T-cell (primary cell): ENCODE results near the gene OSBPL5. TPM values are rescaled to one million over a fixed set of nuclear protein-coding genes. Genes with fewer than 3 reads are reported as not detected.

ENCODE experiments used
- ATAC-seq, 4 experiments: fragments of 200-7000 bp in 3 of 4; fragments of 150-1000 bp in 1 of 4; cut with Tn5 transposase; replicated peaks in 1 of 4; 1 replicate in 3 of 4; 2 replicates in 1 of 4; pipeline ENCODE4 v1.10.0; 2021; ENCODE audit warnings: moderate library complexity in 3 of 4, mild to moderate bottlenecking in 2 of 4, moderate number of reproducible peaks in 1 of 4
- CTCF ChIA-PET, 2 donors: fragments of 300-600 bp; sonication (Branson Sonifier 250); formaldehyde crosslinking; loops; one replicate each; lab custom pipeline; 2022; ENCODE audit warnings: antibody characterized with exemption in 2 of 2; lab: Charles Lee
- POLR2A ChIA-PET, 2 donors: fragments of 300-600 bp; sonication (Branson Sonifier 250); formaldehyde crosslinking; loops; one replicate each; lab custom pipeline; 2022; ENCODE audit warnings: antibody characterized with exemption in 2 of 2; lab: Charles Lee
- DNase-seq, 35 experiments: peaks; one replicate each; pipeline versions ENCODE4 v3.0.0 to v3.0.0-alpha.2; 2013 to 2023
- H3K27ac ChIP-seq: one replicate; pipeline ENCODE4 v1.5.1; 2013; ENCODE audit warnings: low read length
- H3K27me3 ChIP-seq, 2 experiments: replicated peaks in 1 of 2; 1 replicate in 1 of 2; 2 replicates in 1 of 2; pipeline versions ENCODE4 v1.6.1 to v1.7.0; 2013; ENCODE audit warnings: low read length in 1 of 2, mixed read lengths in 1 of 2; ENCODE audit not compliant: control insufficient read depth in 2 of 2, insufficient read depth in 2 of 2; ENCODE audit errors: extremely low read depth in 1 of 2
- H3K36me3 ChIP-seq, 2 donors: 1 replicate in 1 of 2; 2 replicates in 1 of 2; pipeline versions ENCODE4 v1.6.1 to v1.7.0; 2013; ENCODE audit warnings: low read length in 1 of 2; ENCODE audit not compliant: control insufficient read depth in 2 of 2, insufficient read depth in 1 of 2; ENCODE audit errors: extremely low read depth in 1 of 2
- H3K4me1 ChIP-seq, 2 experiments: 1 replicate in 1 of 2; 2 replicates in 1 of 2; pipeline versions ENCODE4 v1.6.1 to v1.7.0; 2013; ENCODE audit warnings: low read length in 2 of 2, mixed read lengths in 1 of 2; ENCODE audit not compliant: insufficient read depth in 2 of 2, control insufficient read depth in 1 of 2; ENCODE audit errors: extremely low read depth in 1 of 2
- H3K4me3 ChIP-seq, 2 donors: 1 replicate in 1 of 2; 2 replicates in 1 of 2; pipeline versions ENCODE4 v1.5.1 to v1.7.0; 2013; ENCODE audit warnings: mild to moderate bottlenecking in 2 of 2, low read length in 1 of 2, moderate library complexity in 1 of 2; ENCODE audit not compliant: control insufficient read depth in 1 of 2; ENCODE audit errors: extremely low read depth in 1 of 2
- H3K9me3 ChIP-seq: 2 replicates; pipeline ENCODE4 v1.7.0; 2013
- H3K27ac Mint-ChIP-seq, 2 donors: one replicate each; pipeline ENCODE4 v1.8.0; 2020 to 2021; ENCODE audit warnings: mild to moderate bottlenecking in 2 of 2, mixed read lengths in 2 of 2
- H3K27me3 Mint-ChIP-seq, 2 donors: one replicate each; pipeline ENCODE4 v1.8.0; 2021 to 2022; ENCODE audit warnings: mixed read lengths in 2 of 2
- H3K36me3 Mint-ChIP-seq: one replicate; pipeline ENCODE4 v1.8.0; 2021; ENCODE audit warnings: mixed read lengths
- H3K4me1 Mint-ChIP-seq, 3 donors: one replicate each; pipeline ENCODE4 v1.8.0; 2020 to 2022; ENCODE audit warnings: mixed read lengths in 3 of 3, mild to moderate bottlenecking in 1 of 3
- H3K4me3 Mint-ChIP-seq, 3 donors: one replicate each; pipeline ENCODE4 v1.8.0; 2020 to 2022; ENCODE audit warnings: mild to moderate bottlenecking in 3 of 3, mixed read lengths in 3 of 3, moderate library complexity in 3 of 3
- H3K9me3 Mint-ChIP-seq, 3 donors: one replicate each; pipeline ENCODE4 v1.8.0; 2020 to 2022; ENCODE audit warnings: mixed read lengths in 3 of 3
- WGBS: methylation state at CpG from one replicate; pipeline ENCODE4 v1.1.5; 2013; ENCODE audit warnings: missing lambda C conversion rate; ENCODE audit not compliant: insufficient coverage; 5-methylcytosine and 5-hydroxymethylcytosine counted together
- total RNA-seq, 35 experiments: library from RNA in 6 of 35; stranded (reverse) in 6 of 35; fragments of 120-200 nt in 1 of 35; gene quantifications; one replicate each; pipeline versions ENCODE4 v1.2.1 to v1.2.4 and lab custom pipeline; 2013 to 2026

Gene OSBPL5
- total RNA-seq, 5 donors from 2014 or later (not counting 1 experiment from before 2014, with no cell fraction given), result 11.2 to 41.5 (median 20.9) TPM

- Histone ChIP-seq H3K9me3 (no peaks in the 10 kb centered on the region), H3K27me3 (peaks cover 0 to 10% of the 10 kb centered on the region in 2 experiments), H3K4me1 (no peaks in the 10 kb centered on the region), H3K4me3 (no peak overlapping the region), H3K27ac (no peak overlapping the region), H3K36me3 (no peaks in the 10 kb centered on the region)
- WGBS, result 33% methylated on average over 1 of the region's 6 CpGs
- Mint-ChIP-seq H3K4me1 (no peaks in the 10 kb centered on the region), H3K4me3 (no peak overlapping the region), H3K36me3 (no peaks in the 10 kb centered on the region), H3K9me3 (no peaks in the 10 kb centered on the region), H3K27me3 (no peaks in the 10 kb centered on the region), H3K27ac (no peak overlapping the region)
- ChIA-PET CTCF (no interaction called here), POLR2A (interaction anchor here in 1 of 2 donors (0.6 kb wide), 1 partner anchor 33 kb away, joined by 6 read pairs; no protein-coding TSS in a partner anchor)
- no peak for ATAC-seq
- no peak for DNase-seq
These were observed 18.4 kb upstream of the OSBPL5 start for GRCh38 chr11:3183523-3183922.

DNA sequence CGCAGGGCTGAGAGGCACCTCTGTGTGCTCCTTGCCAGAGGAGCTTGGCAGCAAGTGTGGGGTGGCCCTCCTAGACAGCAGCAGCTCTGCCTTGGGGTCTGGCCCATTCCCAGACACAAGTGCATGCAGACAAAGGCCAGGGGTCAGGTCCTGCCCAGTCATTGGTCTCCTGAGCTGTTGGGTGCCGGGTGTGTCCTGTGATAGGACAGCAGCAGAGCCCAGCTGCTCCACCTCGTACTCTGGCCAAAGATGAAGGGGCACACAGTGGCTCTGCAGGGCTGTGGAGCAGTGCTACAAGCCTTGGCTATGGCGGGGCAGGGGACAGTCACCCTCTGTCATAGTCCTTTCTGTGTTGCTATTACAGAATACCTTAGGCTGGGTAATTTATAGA is 17.3 kb upstream of the OSBPL5 start:
- Mint-ChIP-seq H3K27me3 (no peaks in the 10 kb centered on the region), H3K9me3 (peaks cover 0 to 3% (median 0%) of the 10 kb centered on the region in 3 donors), H3K36me3 (no peaks in the 10 kb centered on the region), H3K4me1 (no peaks in the 10 kb centered on the region), H3K4me3 (no peak overlapping the region), H3K27ac (no peak overlapping the region)
- ChIA-PET POLR2A (no interaction called here), CTCF (no interaction called here)
- WGBS, result 69% methylated on average over 3 of the region's 4 CpGs
- Histone ChIP-seq H3K9me3 (no peaks in the 10 kb centered on the region), H3K27me3 (peaks cover 0 to 10% of the 10 kb centered on the region in 2 experiments), H3K4me3 (no peak overlapping the region), H3K36me3 (no peaks in the 10 kb centered on the region), H3K27ac (no peak overlapping the region), H3K4me1 (no peaks in the 10 kb centered on the region)
- ATAC-seq, result no peak
- DNase-seq, result no peak

- Histone ChIP-seq H3K27ac (no peak overlapping the region), H3K4me3 (no peak overlapping the region), H3K4me1 (no peaks in the 10 kb centered on the region), H3K9me3 (no peaks in the 10 kb centered on the region), H3K36me3 (no peaks in the 10 kb centered on the region), H3K27me3 (peaks cover 0 to 10% of the 10 kb centered on the region in 2 experiments)
- no peaks in the 10 kb centered on the region for H3K36me3 Mint-ChIP-seq
- peaks cover 0 to 4% (median 3%) of the 10 kb centered on the region in 3 donors for H3K9me3 Mint-ChIP-seq
- DNase-seq, result no peak
- POLR2A ChIA-PET, result no interaction called here
- CTCF ChIA-PET, result no interaction called here
- 85% methylated on average over 5 of the region's 12 CpGs for WGBS
- H3K4me1 Mint-ChIP-seq, result no peaks in the 10 kb centered on the region
- H3K27ac Mint-ChIP-seq, result no peak overlapping the region
- no peak overlapping the region for H3K4me3 Mint-ChIP-seq
- ATAC-seq, result no peak
- H3K27me3 Mint-ChIP-seq, result no peaks in the 10 kb centered on the region
These were observed 16.8 kb upstream of the OSBPL5 start for GRCh38 chr11:3181725-3182461.

GRCh38 chr11:3180869-3181268 is 15.8 kb upstream of the OSBPL5 start:
- Mint-ChIP-seq H3K27me3 (peaks cover 0 to 2% of the 10 kb centered on the region in 2 donors), H3K4me1 (no peaks in the 10 kb centered on the region), H3K4me3 (no peak overlapping the region), H3K9me3 (peaks cover 2 to 13% (median 12%) of the 10 kb centered on the region in 3 donors), H3K36me3 (no peaks in the 10 kb centered on the region), H3K27ac (no peak overlapping the region)
- Histone ChIP-seq H3K4me1 (no peaks in the 10 kb centered on the region), H3K36me3 (no peaks in the 10 kb centered on the region), H3K4me3 (no peak overlapping the region), H3K27ac (no peak overlapping the region), H3K9me3 (no peaks in the 10 kb centered on the region), H3K27me3 (peaks cover 0 to 10% of the 10 kb centered on the region in 2 experiments)
- ChIA-PET CTCF (no interaction called here), POLR2A (no interaction called here)
- WGBS, result no CpG with 5 or more reads among the region's 5 CpGs
- no peak for ATAC-seq
- no peak for DNase-seq

DNA sequence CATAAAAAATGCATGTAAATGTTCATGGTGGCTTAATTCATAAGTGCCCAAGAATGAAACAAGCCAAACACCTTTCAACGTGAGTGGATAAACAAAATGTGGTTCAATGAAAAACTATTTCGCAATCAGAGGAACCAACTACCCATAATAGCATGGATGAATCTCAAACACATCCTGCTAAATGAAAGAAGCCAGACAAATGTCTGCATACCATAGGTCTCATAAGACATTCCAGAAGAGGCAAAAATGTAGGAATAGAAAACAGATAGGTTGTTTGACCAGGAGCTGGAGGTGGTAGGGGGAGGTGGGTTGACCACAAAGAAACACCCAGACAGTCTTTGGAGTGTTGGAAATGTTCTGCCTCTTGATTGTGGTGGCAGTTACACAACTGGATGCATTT is 13.2 kb upstream of the OSBPL5 start:
- H3K4me1 ChIP-seq, result no peaks in the 10 kb centered on the region
- Mint-ChIP-seq H3K4me1 (no peaks in the 10 kb centered on the region), H3K27me3 (peaks cover 5 to 8% of the 10 kb centered on the region in 2 donors), H3K4me3 (no peak overlapping the region), H3K9me3 (peaks cover 6 to 19% (median 16%) of the 10 kb centered on the region in 3 donors), H3K36me3 (no peaks in the 10 kb centered on the region), H3K27ac (no peak overlapping the region)
- ChIA-PET CTCF (no interaction called here), POLR2A (interaction anchor here in 1 of 2 donors (0.7 kb wide), 1 partner anchor 174 kb away, joined by 3 read pairs; no protein-coding TSS in a partner anchor)
- no peak for DNase-seq
- no CpG with 5 or more reads among the region's 2 CpGs for WGBS
- no peak for ATAC-seq
- H3K36me3 ChIP-seq, result no peaks in the 10 kb centered on the region
- H3K27ac ChIP-seq, result no peak overlapping the region
- H3K9me3 ChIP-seq, result no peaks in the 10 kb centered on the region
- no peak overlapping the region for H3K4me3 ChIP-seq
- peaks cover 0 to 16% of the 10 kb centered on the region in 2 experiments for H3K27me3 ChIP-seq

DNA sequence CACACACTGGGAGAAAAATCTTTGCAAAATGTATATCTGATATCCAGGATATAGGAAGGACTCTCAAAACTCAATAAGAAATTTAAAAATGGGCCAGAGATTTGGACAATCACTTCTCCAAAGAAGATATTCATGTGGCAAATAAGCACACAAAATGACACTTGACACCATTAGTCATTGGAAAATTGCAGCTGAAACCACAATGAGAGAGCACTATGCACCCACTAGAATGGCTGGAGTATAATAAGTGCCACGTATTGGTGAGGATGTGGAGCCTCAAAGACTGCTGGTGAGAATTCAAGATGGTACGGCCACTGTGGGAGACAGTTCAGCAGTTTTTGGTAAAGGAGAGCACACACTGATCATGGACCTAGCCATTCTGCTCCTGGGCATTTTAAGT is 12.8 kb upstream of the OSBPL5 start:
- Histone ChIP-seq H3K36me3 (no peaks in the 10 kb centered on the region), H3K4me1 (no peaks in the 10 kb centered on the region), H3K9me3 (no peaks in the 10 kb centered on the region), H3K27me3 (peaks cover 0 to 15% of the 10 kb centered on the region in 2 experiments), H3K27ac (no peak overlapping the region), H3K4me3 (no peak overlapping the region)
- ATAC-seq, result no peak
- 64% methylated on average over 2 of the region's 2 CpGs for WGBS
- no peak overlapping the region for H3K4me3 Mint-ChIP-seq
- H3K27me3 Mint-ChIP-seq, result peaks cover 5 to 8% of the 10 kb centered on the region in 2 donors
- DNase-seq, result no peak
- ChIA-PET POLR2A (no interaction called here), CTCF (no interaction called here)
- peaks cover 6 to 19% (median 16%) of the 10 kb centered on the region in 3 donors for H3K9me3 Mint-ChIP-seq
- H3K27ac Mint-ChIP-seq, result no peak overlapping the region
- H3K36me3 Mint-ChIP-seq, result no peaks in the 10 kb centered on the region
- no peaks in the 10 kb centered on the region for H3K4me1 Mint-ChIP-seq
